ENCODE data around the gene MAP3K5.
A peak's percentile ranks its signal among the peaks of the same experiment; 100 is the strongest.
"Not testable (repeated sequence)": the region's sequence is repeated elsewhere in the genome, so short reads cannot be mapped to it uniquely, and the experiment has no call there.

Gene MAP3K5

DNA sequence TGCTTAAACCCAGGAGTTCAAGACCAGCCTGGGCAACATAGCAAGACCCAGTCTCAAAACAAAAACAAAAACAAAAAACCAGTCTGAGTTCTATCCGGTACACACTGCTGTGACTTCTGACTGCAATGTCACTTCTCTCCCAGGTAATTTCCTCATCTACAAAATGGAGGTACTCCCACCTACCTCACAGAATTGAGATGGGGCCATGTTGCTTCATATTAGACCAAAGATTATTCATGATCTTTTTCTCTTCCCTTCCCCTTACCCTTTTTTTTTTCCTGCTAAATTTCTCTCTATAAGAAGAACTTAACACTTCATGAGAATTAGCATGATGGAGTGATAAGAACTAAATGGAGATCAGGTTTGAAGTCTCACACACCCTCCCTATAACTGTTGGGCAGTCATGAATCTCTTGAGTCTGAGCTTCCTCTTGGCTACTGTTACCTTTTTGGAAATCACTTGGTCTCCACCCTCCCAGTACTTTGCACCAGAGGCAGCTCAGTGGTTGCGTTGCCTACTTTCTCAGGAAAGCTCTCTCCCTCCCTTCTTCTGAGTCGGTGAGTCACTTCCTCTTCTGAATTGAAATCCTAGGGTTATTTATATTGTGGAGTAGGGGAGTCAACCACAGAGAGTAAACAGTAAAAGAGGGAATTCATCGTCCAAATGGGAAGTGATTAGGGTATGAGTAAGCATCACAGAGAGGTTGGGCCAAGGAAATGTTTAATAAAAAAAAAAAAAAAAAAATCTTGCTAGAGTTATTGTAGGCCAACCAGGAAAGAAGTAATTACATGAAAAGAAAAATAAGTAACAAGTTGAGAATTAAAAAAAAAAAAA is 182.2 kb downstream of the MAP3K5 start:
- no peak for DNase-seq (ENCODE audit: low read depth, low spot score)

DNA sequence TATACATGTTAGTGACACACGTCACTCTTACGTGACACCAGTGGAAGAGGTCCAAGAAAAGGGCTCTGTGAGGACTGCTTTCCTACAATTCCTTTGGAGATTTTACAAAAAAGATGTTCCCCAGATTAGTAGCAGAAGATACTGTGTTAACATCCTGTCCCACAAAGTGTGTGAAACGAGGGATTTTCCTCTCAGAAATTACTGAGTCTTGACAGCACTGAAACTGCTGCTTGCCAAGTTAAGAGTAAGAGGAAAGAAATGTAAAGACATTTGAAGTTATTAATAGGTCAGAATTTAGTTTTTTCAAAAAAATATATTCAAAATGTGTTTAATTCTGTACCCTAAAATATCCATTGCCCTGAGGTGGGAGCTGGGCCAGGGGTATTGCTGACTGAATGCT is 183.3 kb downstream of the MAP3K5 start:
- DNase-seq (ENCODE audit: low read depth, low spot score): no peak

GRCh38 chr6:136607932-136608772 is 184.1 kb downstream of the MAP3K5 start:
- peak; percentile 56 for DNase-seq (ENCODE audit: low read depth, low spot score)

DNA sequence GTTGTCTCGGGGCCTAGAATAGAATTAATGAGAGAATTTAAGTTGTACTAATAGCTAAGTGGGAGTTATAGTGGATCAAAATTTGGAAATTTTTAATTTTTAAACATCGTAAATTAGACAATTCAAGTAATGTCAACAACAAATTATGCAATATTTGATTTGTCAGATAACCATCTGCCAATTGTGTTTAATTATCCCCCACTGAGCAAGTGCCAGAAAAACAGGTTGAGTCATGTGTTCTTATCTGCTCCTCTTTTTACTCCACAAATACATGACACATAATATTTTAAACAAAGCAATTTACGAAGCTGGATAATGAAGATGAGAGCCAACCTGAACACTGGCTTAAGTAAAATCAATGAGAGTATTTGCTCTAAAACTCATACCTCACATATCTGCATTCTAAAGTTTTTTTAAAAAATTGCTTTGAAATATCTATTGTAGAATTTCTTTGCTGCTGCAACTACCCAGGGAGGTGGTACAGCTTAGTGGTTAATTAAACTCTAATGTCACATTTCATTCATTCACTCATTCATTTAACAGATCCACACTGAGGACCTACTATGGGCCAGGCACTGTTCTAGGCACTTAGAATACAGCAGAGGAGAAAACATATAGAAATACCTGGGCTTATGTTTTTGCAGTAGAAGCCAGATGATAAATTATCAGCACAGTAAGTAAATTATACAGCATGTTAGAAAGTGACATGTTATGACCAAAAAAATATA is 184.9 kb downstream of the MAP3K5 start:
- no peak for DNase-seq (ENCODE audit: low read depth, low spot score)

DNA sequence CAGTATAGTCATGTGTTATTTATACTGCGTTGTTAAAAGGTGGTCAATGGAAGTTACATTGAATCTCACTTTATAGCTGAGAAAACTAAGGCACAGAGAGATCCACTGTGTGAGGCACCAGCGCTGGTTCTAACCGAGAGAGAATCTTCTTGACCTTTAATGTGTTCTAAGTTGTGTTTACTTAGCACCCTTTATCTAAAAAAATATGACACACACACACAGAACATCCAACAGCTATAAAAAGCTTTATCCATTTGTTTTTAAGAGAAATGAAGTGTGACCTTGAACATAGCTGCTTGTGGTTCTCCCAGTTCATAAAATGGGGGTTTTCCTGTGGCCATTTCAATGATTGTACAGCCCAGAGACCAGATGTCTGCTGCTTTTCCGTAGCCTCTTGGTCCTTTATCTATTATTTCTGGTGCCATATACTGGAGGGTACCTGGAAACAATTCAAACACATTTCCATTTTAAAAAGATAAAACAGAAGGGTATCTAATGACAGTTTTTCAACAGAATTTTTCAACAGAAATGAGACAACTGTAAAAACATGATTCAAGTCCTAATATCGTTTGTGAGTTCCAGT is 187.3 kb downstream of the MAP3K5 start:
- DNase-seq (ENCODE audit: low read depth, low spot score): no peak

DNA sequence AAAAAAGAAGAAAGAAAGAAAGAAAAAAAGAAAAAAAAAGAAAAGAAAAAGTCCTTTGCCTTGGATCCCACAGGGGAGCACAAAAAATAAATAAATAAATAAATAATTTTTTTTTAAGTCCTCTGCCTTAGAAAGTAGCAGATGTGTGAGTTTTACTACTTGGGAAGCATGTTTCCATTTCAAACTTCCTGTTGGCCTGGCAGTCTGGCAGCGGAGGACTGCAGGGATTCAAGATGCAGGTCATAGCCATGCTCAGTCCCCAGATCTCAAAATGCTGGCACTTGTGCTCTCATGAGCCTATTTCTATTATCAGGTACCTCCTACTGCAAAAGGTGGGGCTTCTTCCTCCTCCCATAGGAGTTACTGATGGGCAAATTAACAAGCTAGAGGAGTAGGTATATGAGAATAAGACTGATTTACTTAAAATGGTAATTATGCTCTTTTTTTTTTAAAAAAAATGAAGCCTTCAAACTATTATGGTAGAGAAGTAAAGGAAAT is 187.9 kb downstream of the MAP3K5 start:
- no peak for DNase-seq (ENCODE audit: low read depth, low spot score)

- DNase-seq (ENCODE audit: low read depth, low spot score): no peak
Measured at GRCh38 chr6:136600818-136601217, 191.5 kb downstream of the MAP3K5 start.

DNA sequence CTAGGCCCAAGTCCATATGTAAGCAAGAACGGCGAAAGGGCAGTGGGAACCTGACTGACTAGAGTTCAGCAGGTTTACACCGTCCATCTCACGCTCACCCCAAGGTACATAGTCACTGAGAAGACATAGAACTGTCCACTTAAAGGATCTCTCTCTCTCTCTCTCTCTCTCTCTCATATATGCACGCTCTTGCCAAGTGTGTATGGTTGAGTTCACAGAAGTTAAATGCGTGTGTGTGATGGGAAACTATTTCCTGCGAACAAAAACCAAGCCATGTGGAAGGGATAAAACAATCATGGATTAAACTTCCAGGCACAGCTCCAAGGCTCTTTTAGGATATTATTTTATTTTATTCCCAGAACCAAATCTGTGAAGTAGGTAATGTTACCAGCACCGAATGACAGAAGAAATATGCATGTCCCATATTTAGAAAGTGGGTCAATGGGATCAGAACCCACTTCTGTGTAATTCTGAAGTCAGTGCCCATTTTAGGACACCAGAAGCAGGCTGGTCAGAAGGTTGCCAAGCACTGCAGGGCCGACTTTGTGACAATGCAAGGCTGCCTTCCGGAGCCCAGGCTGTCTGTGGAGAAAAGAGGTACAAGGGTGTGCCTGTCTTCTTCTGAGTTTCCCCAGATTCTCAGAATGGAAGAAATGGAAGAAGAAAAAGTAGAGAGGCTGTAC is 192.8 kb downstream of the MAP3K5 start:
- no peak for DNase-seq (ENCODE audit: low read depth, low spot score)

GRCh38 chr6:136598048-136598447 is 194.2 kb downstream of the MAP3K5 start:
- DNase-seq (ENCODE audit: low read depth, low spot score): no peak

DNA sequence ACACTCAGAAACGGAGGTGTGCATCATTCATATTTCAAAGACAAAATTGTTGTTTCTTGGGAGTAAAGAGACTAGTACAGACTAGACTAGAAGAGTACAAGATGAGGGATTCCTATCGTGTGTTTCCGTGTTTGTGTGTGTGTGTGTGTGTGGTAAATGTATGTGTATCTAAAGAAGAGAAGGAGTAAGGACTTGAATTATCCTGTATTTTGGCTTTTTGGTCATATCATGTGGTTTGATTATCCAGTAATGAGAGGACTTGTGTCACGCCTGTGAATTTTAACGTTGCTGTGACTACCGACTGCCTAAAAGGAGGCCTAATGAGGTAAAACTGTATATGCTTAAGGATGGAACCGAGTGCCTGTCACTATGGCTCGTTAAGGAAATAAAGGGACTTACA is 197.6 kb downstream of the MAP3K5 start:
- no peak for DNase-seq (ENCODE audit: low read depth, low spot score)

DNA sequence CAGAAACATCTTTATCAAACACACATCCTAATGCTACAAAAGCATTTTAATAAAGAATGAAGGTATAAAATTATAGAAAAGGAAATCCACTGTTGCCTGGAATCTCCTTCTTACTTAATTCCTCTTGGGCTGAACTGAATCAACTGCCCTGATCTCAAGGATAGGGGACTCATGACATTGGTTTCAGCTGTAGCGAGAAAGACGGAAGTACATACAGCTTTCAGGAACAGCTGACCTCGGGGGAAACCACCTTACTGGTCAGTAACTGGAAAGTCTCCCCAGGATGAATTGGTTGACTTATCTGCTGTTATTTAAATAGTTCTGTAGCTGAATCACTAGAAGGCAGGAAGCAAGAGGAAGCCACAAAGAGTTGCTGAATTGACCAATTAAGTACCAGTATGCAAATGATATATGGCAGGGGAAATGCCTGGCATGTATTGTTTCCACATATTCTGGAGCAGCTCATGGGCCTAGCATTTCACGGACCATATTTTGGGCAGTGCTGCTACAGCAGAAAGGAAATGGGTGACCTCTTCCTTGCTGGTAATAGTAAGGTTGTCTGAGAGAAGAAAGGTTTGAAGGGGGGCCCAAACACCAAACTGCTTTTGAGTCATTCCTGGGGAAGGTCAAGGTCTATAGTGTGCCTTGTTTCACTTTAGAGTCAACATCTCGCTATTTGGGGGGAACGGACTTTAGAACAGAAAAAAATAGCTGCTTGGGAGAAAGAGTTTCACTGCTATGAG is 198.4 kb downstream of the MAP3K5 start:
- DNase-seq (ENCODE audit: low read depth, low spot score): no peak

GRCh38 chr6:136592930-136593673 is 199.2 kb downstream of the MAP3K5 start:
- no peak for DNase-seq (ENCODE audit: low read depth, low spot score)

GRCh38 chr6:136591617-136592016 is 200.7 kb downstream of the MAP3K5 start:
- DNase-seq (ENCODE audit: low read depth, low spot score): no peak

- not testable (repeated sequence) for DNase-seq (ENCODE audit: low read depth, low spot score)
Measured at GRCh38 chr6:136590846-136591245, 201.4 kb downstream of the MAP3K5 start.

GRCh38 chr6:136587527-136587926 is 204.8 kb downstream of the MAP3K5 start:
- DNase-seq (ENCODE audit: low read depth, low spot score): no peak

DNA sequence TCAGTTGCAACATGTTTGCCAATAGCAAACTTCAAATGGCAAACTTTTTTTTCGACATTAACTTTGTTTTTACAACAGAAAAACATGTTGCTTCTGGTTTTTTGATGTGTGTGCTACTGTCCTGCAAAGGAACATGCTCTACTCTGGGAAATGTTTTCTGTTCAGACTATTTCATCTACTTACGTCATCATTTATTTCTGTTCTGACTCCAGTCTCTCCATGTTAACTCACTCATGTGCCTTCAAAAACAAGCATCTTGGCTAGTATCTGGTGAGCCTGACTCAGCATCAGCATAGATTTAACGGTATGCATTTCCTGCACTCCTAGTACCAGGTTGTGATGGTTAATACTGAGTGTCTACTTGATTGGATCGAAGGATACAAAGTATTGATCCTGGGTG is 206.0 kb downstream of the MAP3K5 start:
- DNase-seq (ENCODE audit: low read depth, low spot score): no peak

- DNase-seq (ENCODE audit: low read depth, low spot score): not testable (repeated sequence)
Measured at GRCh38 chr6:136585523-136585922, 206.8 kb downstream of the MAP3K5 start.

GRCh38 chr6:136584290-136584689 is 208.0 kb downstream of the MAP3K5 start:
- not testable (repeated sequence) for DNase-seq (ENCODE audit: low read depth, low spot score)

DNA sequence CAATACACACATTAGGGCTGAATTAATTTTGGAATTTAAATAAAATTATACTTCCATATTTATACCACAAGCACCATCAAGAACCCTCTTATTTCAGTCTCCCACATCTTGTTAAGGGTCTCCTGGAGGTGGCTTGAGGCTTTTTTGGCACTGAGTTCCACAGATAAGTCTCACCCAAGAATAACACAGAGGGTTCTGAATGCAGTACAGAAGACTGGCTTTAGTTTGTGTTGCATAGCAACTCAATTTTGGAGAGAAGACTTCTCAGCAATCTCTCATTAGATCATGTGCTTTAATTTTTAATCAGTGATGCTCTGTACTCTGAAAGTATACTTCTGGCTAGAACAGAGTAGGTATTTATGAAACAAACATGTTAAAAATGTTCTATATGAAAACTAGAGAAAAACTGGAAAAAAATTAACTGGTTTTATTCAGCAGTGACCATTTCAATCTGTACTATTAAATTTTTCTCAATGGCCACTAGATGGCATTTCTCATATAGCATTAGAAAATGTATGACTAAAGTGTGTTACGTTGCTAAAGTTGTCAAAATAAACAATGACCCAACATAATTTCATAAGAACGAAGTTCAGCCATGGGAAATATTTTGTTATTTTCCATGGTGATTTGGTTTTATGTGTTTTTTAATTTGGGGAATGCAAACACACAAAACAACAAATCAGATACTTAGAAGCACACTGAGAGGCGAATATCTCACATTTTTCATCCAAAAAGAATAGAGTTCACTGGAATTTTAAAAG is 209.4 kb downstream of the MAP3K5 start:
- no peak for DNase-seq (ENCODE audit: low read depth, low spot score)
